Stimulated activated CD8-positive, alpha-beta memory T cell treated with anti-CD3 and anti-CD28 coated beads, Interleukin-4, amount 100 ng/mL, for 4 hours (primary cell): Measurements from ENCODE around the gene GRPEL2.

ENCODE experiments used
- DNase-seq, 2 donors: peaks; one replicate each; pipeline ENCODE4 v3.0.0-alpha.2; 2020; ENCODE audit warnings: low read depth in 2 of 2, low spot score in 1 of 2

Gene GRPEL2

DNA sequence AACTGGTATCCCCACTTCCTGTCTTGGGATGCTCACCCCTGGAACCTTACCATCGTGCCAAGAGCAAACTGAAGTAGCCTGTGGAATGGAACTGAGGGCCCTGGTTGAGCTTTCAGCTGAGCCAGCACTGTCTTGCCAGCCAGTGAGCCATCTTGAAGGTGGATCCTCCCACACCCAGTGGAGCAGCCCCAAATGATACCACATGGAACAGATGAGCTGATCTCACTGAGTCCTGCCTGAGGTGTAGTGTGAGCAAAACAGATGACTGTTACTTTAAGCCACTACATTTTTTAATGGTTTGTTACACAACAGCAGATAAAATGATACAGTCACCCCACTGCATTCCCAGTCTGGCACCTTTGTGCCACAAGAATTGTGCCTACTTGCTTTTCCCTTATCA, 10.4 kb downstream of the GRPEL2 start:
- no peak for DNase-seq

- DNase-seq = no peak
Measured at GRCh38 chr5:149356391-149356790, 11.1 kb downstream of the GRPEL2 start.

- peak; percentile 86 to 94 for DNase-seq
Measured at GRCh38 chr5:149357370-149358293, 12.3 kb downstream of the GRPEL2 start, which contains the start of gene PCYOX1L. TSS of gene PCYOX1L (plus strand) at chr5:149358046. CDS start at chr5:149358069, 23 bp downstream.

DNA sequence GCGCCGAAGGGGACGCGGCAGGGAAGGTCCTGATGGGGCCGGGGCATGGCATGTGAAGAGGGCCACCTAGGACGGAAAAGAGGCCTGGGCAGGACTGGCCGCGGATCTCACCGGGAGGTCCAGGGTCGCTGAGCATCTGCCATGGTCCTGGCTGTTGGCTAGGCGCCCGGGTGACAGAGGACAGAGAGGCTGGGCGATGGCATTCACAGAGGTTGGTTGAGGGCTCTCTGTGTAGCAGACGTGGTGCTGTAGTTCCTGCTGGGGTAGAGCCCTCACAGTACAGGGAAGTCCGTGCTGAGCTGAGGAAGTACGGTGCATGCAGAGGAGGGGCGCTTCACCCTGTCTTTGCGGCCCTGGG, 13.0 kb downstream of the GRPEL2 start:
- no peak for DNase-seq

DNA sequence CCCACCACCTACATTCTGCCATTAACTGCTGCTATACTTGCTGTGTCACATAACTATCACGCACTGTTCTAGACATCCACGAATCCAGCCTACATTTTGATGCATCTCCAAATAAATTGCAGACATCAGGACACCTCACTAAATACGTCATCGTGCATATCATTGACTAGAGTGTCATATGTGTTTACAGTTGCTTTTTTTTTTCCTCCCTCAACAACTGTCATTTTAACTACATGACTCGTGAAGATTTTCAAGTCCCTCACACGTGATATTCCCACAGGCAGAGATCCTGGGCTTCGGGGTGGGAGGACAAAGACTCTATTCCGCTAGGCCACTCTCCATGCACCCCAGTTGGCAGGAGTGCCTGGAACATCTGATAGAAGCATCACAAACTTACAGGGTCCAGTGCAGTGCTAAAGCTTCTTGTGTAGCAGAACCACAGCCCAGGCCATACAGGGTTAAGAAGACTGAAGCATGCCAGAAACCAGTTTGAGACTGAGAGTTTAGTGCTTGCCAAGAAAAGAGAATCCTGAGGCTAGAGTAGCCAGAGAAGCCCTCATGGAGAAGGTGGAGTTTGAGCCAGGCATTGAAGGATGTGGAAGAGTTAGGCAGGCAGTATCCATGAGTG, 13.7 kb downstream of the GRPEL2 start:
- no peak for DNase-seq

DNA sequence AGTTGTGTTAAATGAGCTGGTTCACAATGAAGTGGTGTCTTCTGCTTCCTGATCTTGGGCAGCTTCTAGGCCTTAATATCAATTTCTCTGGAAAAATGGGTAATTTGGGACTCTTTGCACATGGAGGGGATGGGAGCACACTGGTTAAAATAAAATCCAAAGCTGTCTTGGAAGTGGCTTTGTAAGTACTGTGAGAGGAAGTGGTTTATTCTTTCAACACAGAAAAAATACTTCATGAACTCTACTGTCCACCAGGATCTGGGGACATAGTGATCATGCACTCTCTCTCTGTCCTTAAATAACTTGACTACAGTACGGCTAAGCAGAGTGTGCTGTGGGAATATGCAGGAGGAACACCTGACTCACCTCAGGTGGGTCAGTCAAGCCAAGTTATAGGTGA, 15.0 kb downstream of the GRPEL2 start:
- DNase-seq = no peak

GRCh38 chr5:149362541-149362940, 17.2 kb downstream of the GRPEL2 start:
- DNase-seq = no peak

DNA sequence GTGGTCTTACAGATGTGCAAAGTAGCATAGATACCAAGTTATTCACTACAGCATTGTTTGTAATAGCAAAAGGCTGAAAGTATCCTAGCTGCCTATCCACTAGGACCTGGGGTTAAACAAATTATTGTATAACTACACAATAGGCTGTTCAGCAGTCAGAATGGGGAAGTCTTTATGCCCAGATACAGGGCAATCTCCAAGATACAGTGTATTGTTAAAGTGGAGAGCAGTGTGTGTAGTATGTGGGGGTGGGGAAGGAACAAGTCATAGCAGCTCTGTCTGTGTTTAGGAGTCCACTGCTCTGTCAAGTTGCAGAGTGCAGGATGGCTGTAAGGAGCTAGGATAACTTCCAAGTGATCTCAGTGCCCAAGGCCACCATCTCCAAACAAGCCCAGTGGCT, 18.1 kb downstream of the GRPEL2 start:
- DNase-seq = no peak

DNA sequence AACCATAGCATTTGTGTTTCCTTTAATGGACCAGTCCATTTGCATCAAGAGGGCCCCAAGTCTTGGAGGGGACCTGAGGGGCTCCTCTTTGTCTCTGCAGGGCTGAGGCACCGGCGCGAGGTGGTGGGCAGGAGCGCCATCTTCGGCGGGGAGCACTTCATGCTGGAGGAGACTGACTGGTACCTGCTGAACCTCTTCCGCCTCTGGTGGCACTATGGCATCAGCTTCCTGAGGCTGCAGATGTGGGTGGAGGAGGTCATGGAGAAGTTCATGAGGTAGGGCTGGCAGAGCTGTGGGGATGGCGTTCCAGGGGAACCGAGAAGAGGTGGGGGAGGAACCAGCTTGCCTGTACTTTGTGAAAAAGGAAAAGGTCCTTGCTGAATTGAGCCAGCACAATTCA, 18.6 kb downstream of the GRPEL2 start:
- DNase-seq = no peak

DNA sequence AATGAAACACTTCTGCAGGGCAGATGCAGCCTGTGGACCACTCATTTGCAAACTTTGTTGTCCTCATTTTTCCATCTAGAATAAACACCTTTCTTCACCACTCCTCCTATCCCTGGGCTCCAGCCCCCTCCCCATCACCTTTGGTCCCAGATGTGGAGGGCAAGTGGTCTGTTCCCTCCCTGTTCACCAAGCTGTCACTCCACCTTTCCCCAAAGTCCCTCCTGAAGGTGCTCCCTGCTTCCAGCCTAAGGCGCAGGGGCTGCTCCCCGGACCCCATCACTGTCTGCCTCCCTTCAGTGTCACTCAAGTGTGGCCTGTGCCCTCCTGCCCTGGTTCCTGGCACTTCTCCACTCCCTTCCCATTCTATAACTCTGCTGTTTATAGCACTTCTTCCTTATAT, 19.4 kb downstream of the GRPEL2 start:
- no peak for DNase-seq

DNA sequence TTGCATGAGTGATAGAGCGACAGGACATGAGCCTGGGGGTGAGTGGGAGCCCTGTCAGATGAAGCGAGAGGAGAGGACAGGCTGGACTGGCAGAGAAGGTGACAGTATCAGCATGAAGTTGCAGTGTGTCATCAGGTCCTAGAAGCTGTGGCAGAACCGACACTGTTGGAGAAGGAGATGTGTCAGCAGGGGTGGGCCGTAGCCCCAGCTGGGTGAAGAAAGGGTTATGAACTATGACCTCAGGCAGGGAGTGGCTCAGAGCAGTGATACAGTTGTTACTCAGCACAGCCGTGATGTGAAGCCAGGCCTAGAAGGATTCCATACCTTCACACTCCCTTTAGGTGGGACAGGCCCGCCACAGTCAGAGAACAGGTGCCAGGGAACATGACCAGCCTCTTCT, 20.1 kb downstream of the GRPEL2 start:
- no peak for DNase-seq

DNA sequence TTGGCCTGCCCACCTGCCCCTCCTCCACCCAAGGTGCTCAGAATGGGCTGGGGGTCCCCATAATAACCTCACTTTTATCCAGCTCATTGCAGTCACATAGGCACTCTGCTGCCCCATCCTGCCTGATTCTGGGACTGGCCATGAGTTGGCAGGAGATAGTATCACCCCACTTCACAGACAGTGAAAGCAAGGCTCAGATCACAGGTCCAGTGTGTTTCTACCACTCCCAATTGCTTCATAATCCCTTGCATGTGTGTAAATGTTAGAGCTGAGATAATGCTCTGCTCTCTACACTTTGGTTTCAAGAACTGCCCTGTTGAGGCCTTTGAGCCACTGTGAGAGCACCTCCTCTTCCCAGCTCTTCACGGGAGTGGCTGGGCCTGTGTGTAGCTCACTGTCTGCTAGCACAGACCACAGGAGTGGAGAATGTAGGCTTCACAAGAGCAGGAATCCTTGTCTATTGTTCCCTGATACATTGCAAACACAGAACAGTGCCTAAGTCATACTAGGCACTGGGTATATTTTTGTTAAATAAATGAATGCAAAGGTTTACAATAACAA, 20.9 kb downstream of the GRPEL2 start:
- no peak for DNase-seq

DNA sequence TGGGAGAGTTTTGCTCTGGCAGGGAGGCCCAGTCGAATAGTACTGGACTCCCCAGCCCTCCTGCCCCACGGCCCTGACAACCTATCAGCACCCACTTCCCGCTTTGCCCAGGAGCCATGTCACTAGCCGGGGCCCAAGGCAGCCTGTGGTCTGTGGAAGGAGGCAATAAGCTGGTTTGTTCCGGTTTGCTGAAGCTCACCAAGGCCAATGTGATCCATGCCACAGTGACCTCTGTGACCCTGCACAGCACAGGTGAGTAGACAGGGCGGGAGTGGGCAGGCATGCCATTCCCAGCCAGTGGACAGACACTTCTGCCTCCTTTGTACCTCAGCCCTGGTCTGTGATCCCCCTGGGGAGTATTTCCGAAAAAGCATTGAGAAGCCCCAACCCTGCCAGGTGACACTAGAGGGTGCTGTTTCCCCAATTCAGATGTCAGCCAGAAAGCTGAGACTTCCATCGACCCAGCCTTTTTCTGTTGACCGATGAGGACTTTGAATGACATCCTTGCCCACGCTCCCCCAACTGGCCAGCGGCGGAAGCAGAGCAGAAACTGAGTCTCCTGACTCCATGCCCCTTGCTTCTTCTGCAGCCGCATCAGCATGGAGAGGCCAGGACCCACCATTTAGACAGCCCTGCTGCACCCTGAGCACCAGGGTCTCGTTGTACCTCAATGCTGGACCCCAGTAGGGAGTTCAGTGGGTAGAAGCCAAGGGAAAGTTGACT, 22.1 kb downstream of the GRPEL2 start:
- no peak for DNase-seq

- no peak for DNase-seq
Measured at GRCh38 chr5:149367972-149368645, 22.8 kb downstream of the GRPEL2 start.

GRCh38 chr5:149370878-149371277, 25.6 kb downstream of the GRPEL2 start:
- DNase-seq = no peak

GRCh38 chr5:149371296-149371962, 26.1 kb downstream of the GRPEL2 start:
- DNase-seq = peak; percentile 30 to 34

DNA sequence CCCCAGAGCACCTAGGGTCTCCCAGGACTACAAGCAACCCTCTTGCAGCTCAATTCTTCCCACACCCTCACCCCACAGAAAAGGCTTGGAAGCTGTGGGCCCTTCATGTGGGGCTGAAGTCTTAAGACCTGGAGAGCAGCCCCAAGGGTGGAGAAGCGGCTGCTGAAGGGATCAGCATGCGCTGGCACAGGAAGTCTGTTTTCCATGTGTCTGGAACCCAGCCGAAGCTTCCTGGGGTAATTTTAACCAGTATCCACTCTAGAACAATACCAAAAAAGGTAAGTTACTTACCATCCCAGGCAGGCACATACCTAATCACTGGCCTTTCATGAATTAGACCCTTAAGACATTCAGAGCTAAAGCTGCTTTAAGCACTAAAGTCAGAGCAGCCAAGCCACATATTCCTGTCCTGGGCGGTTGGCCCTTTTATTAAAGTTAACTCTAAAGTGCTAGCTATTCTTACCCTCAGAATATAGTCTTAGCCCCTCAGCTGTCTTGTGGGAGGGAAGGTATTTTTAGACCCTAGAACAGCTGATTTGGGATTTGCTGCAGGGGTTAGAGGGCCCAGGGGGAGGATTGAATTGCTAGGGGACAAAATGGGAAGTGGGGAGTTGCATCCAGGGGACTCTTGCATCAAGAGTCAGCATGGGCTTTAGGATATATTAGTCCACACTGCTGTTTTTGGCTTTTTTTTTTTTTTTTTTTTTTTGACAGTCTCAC, 26.9 kb downstream of the GRPEL2 start:
- no peak for DNase-seq

DNA sequence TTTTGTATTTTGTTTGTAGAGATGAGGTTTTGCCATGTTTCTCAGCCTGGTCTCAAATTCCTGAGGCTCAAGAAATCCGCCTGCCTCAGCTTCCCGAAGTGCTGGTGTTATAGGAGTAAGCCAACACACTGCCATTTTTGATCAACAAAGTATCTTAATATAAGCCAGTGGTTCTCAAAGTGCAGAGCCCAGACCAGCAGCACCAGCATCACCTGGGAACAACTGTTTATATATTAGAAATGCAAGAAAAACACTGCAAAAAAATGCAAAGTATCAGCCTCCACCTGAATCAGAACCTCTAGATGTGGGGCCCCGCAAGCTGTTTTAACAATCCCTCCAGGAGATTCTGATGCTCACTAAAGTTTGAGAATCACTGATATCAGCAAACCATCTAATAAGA, 27.6 kb downstream of the GRPEL2 start:
- no peak for DNase-seq

- DNase-seq = no peak
Measured at GRCh38 chr5:149374303-149374702, 29.0 kb downstream of the GRPEL2 start.

DNA sequence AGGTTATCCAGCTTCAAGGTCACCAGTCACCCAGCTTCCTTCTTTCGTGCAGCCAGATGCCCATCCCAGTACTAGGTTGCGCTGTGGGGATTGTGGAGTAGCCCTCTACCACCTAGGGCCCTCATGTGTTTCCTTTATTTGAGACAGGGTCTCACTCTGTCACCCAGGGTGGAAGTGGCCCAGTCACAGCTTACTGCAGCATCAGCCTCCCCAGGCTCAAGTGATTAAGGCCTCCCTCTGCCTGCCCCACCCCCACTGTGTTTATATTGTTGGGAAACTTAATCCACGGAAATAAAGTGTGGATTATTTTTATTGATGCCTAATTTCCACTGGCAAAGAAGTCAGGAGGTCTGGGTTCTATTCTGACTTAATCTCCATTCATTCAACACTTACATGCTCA, 29.5 kb downstream of the GRPEL2 start:
- no peak for DNase-seq
